ENCODE measurements around the gene PTGER3. TPM values are rescaled to one million over a fixed set of nuclear protein-coding genes. Genes with fewer than 3 reads are reported as not detected.

The PTGER3 gene
- total RNA-seq (2014; rRNA removed; shearing (Covaris generic)) = 0.50 and 2.4 TPM in 2 replicates

DNA sequence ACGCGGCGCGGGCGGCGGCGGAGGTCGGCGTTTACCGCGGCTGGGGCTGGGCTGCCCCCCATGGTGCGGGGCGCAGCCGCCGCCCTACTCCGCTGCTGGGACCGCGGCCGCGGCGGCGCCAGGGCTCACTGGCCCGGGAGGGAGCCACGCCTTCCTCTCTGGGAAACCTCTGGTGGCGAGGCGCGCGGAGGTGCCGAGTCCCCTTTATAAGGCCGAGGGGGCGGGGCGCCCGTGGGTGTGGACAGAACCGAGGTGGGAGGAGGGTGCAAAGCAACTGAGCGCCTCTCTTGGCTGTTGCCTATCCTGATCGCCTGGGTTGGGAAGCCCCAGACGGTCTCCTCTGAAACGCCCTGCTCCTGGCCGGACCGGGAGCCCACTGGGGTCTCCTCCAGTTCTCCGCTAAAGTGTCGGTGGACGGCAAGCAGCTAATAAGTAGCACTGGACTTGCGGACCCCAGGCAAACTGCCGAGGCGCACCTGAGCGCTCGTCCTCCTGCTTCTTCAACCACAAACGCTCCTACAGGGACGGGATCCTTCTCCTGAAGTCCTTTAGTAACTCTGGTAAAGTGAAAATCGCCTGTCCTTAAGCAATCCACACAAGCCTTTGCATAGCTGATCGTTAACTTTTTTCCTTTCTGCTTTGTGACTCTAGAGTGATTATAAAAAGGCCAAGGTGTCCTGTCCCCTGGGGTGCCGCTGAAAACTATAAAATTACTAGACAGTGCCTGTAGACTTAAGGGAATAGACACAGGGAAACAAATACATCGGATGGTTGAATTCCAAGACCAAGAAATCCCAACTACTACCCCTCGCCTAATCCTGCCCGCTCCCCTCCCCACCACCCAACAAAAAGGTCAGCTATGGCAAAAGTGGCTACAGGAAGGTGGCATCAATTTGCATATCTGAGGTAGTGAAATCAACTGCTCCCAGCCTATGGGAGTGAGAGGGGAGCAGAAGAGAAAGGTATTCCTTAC, at the start of gene PTGER3:
Gene PTGER3 (minus strand): TSS at position 182 of the 973 bp plus-strand sequence. CDS start 239 bp downstream, outside the sequence.
- peak; percentile 37 for DNase-seq (ENCODE audit: low spot score)

GRCh38 chr1:71094913-71095312, 47.3 kb upstream of the PTGER3 start:
- no peak for DNase-seq (ENCODE audit: low spot score)

DNA sequence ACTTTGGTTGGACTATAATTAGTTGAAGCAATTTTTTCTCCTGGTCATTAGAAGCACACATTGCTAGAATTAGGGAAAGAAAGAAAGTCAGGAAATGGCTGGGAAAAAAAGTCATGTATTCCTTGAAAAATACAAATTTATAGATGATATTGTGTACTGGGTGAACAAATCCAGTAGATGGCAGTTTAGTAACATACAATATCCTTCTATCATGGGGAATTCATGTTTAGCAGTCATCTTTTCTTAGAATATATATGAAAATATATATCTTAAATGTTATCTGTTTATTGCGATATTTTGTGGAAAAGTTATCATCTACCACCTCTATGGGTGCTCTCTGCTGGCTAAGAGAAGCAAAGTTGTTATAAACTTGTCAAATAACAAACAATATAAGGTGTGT, 46.3 kb upstream of the PTGER3 start:
- peak; percentile 19 for DNase-seq (ENCODE audit: low spot score)

DNA sequence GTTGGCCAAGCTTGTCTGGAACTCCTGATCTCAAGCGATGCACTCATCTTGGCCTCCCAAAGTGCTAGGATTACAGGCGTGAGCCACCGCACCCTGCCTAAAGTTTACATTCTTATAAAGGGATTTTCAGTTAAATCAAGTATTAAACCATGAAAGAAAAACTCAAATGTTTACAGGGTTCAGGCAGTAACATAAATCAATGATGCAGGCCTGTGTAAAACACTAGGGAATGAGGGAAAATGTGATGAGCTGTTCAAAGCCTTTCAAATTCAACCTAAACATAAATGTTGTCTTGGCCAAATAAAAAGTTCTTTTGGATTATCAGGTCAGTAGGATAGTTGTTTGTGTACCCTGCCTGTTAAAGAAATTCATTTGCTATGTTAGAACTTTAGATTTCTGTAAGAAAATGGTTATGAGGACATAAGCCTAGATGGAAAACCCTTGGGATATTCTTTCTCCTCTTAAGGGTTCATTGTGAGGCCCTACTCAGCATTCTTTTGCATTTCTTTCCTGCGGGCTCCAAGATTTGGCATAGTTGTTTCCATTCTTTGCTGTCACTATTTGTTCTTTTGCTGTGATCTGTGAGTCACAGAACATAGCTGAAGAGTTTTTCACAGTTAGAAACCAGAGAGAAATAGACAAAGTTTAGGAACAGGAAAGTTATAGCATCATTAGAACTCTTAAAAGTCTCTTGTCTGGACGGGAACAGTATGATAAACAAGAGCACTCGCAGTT, 42.1 kb upstream of the PTGER3 start:
- no peak for DNase-seq (ENCODE audit: low spot score)

DNA sequence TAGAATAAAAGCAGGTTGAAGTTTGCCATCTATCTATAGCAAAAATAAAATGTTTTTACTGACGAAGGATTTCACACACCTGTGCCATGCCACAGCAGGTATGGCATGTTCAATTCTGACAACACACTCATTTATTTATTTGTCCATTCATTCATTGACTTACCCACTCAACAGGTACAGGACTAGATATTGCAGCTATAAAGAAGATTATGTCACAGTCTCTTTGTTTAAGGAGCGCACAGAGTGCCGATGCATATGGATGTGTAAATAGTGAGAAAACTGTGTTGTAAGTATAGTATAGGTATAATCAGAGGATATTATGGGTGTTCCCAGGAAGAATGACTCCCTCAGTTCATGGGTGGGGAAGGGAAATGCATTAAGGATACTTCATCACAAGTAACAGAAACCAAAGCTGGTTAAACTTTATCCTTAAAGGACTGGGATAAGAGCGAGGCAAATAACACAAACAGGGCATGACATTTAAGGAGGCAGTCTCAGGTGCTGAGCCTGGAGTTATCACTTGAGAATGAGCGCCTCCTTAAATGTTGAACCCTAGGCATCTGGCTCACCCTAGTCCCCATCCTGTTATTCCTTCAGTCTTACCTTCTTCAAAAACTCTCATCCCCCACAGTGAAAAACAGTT, 41.1 kb upstream of the PTGER3 start:
- no peak for DNase-seq (ENCODE audit: low spot score)

- DNase-seq (ENCODE audit: low spot score) = no peak
These were observed 40.1 kb upstream of the PTGER3 start for GRCh38 chr1:71087713-71088112.

DNA sequence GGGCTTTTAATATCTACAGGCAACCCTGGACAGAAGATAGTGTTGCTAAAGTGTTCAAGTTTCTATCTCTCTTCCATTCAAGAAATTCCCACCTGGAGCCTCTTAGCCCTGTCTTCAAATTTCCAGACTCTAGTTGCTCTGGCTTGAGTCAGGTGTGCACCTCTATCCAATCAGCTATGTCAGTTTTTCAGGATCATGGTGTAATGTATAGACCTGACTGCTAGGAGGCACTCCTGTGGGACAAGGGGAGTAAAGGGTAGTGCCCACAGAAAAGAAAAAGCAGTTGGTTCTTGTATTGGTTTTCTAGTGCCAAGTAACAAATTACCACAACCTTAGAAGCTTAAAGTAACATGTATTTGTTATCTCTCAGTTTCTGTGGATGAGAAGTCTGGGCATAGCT, 39.4 kb upstream of the PTGER3 start:
- DNase-seq (ENCODE audit: low spot score) = no peak

DNA sequence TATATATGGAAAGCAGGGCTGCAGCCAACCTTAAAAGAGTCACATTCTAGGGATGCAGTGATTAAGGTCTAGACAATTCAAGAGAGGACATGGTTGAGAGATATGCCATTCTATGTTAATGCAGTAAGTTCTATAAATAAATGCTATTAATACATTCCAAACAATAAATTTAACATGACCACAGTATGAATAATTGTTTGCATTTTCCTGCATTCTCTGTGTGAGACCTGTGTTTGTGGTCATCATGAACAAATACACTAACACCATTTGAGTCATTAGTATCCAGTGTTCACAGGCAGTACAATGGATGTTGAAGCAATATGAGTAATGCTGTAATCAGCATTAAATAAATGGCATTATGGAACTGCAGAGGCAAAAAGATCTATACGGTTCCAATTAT, 38.7 kb upstream of the PTGER3 start:
- DNase-seq (ENCODE audit: low spot score) = no peak

DNA sequence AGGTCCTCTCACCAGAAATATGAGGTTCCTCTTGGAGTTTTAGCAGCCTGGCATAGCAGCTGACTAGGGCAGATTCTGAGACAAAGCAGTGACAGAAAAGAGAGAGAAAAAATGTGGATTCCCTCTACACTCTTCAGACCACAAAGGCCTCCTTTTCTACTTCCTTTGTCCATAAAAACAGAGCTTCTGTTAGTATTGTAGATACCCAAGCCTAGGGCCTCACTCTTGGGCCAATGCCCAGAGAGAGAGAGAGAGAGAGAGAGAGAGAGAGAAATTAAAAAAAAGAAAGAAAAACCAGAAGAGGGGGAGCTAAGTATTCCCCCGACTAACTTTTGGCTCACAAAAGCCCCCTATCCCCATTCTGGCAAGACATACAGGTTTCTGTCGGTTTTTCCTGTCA, 35.7 kb upstream of the PTGER3 start:
- no peak for DNase-seq (ENCODE audit: low spot score)

- DNase-seq (ENCODE audit: low spot score) = no peak
These were observed 34.1 kb upstream of the PTGER3 start for GRCh38 chr1:71081697-71082080.

GRCh38 chr1:71080739-71081696, 33.4 kb upstream of the PTGER3 start, which contains the start of gene ZRANB2:
TSS of gene ZRANB2 (minus strand) at chr1:71081035. CDS start at chr1:71080995, 40 bp downstream.
- peak; percentile 96 for DNase-seq (ENCODE audit: low spot score)

DNA sequence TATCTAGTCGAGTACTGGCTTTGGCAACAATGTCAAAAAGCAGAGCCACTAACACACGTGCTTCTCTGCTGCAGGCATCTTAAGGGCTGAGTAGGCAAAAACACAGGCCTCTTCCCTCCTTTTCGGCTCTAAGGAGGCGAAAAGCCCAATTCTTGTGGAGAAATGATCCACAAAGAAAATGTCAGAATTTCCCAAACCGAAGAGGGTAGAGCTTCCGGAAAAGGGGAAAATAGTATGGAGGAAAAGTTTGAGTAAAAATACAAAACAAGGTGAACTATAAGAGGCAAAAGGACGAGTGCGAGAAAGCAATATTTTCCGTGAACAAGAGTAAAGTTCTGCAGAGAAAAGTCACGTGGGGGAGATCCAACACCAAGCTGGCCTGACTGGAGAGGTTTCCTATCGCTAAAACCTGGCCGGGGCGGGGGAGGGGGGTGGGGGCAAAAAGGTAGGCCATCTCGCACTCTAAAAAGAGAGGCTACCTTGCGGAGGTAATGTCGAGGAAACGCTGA, 32.7 kb upstream of the PTGER3 start:
- DNase-seq (ENCODE audit: low spot score) = peak; percentile 17

GRCh38 chr1:71074681-71075080, 27.1 kb upstream of the PTGER3 start:
- DNase-seq (ENCODE audit: low spot score) = no peak

DNA sequence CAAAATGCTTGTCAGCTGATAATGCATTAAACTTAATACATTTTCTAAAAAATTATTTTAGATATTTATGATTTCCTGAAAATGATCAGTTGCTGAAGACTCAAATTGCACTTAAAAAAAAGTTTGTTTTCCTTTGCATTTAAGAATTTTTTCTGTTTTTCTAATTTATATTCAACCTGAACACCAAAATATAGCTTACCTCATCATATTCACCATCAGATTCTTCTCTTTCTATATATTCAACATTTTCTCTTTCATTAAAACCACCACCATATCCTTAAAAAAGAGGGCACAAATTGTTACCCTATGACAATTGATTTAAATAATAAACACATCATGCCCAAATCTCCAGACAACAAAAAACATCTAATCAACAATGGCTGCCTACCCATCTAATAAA, 24.7 kb upstream of the PTGER3 start:
- DNase-seq (ENCODE audit: low spot score) = no peak

DNA sequence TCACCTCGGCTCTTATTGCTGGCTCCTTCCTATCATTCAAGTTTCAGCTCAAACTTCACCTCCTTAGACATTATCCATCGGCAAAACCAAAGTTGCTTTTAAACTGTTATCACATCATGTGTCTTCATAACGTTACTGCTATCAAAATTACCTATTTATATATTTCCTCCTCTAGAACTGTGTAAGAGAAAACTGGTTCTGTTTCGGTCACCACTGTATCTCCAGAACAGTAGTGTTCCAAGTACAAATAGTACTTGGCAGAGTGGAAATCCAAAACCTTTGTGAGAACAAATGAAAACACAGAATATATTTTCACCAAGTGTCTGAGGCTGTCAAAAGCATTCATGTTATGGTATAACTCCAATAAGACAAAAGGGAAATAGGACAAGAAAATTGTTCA, 24.1 kb upstream of the PTGER3 start:
- DNase-seq (ENCODE audit: low spot score) = no peak

- DNase-seq (ENCODE audit: low spot score) = no peak
These were observed 21.0 kb upstream of the PTGER3 start for GRCh38 chr1:71068325-71069240.

DNA sequence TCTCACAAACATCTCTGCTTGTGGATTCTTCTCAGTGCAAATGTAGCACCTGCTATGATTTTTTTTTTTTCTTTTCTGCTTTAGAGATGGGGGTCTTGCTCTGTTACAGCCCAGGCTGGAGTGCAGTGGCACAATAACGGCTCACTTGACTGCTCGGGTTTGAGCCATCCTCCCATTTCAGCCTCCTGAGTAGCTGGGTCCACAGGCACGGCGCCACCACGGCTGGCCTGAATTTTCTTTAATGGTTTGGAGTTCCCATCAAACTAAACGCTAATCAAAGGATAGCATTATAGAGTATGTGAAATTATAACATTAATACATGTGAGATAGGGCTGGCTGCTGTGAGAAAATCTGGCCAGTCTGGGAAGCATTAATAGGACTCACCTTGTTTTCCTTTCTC, 7.2 kb upstream of the PTGER3 start:
- DNase-seq (ENCODE audit: low spot score) = no peak

- no peak for DNase-seq (ENCODE audit: low spot score)
These were observed 6.7 kb upstream of the PTGER3 start for GRCh38 chr1:71054281-71054731.

- DNase-seq (ENCODE audit: low spot score) = no peak
These were observed 6.1 kb upstream of the PTGER3 start for GRCh38 chr1:71053758-71054157.

GRCh38 chr1:71053146-71053545, 5.5 kb upstream of the PTGER3 start:
- no peak for DNase-seq (ENCODE audit: low spot score)
